NCI-H345 treated with DMSO at 0.1 percent for 48 hours (cell line): ENCODE results near the gene PDCL2.
"Not testable (repeated sequence)": the region's sequence is repeated elsewhere in the genome, so short reads cannot be mapped to it uniquely, and the experiment has no call there.

Experiments
- DNase-seq: peaks from one replicate; lab custom pipeline; 2025; ENCODE audit not compliant: unreplicated experiment; lab: John Stamatoyannopoulos, UW

PDCL2 gene

DNA sequence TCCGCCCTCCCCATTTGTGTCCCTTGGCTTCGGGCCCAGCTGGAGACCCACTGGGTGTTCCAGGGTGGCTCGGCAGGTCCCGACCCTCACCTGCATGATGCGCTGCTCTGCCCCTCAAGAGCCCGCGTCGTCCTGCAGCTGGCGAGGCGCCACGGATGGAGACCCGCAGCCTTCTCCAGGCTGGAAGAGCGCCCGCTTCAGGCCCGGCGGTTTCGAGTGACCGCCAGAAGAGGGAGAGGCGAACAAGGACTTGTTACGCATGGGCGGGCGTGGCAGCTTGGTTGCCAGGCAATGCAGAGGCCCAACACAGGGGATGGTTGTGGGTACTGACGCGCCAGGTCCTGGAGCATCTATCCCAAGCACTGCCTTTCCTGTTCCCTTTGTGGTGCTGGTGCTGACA, at the start of gene PDCL2:
Gene PDCL2 (minus strand): TSS at position 232 of the 400 bp plus-strand sequence. CDS start 136 bp downstream, at position 96.
- DNase-seq: no peak

DNA sequence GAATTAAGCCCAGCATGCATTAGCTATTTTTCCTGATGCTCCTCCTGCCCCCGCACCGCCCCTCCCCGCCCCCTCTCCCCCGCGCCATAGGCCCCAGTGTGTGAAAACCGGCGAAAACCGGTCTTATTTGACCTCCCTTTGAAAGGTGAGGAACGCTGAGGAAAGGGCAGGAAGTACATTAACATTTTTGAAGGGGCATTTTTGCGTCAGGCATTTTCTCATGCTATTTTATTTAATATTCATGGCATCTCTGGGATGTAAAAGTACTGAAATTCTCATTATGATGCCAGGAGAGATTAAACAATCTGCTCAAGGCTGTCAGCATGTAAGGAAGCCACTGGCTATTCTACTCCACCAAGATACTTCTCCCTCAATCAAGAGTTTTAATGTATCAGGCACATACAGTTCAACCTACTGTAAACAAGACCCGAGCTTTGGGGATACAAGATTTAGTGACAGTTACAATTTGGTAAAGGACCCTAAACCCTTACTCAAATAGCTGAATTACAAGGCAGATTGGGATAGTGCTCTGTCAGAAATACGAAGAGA, 45.3 kb upstream of the PDCL2 start:
- no peak for DNase-seq

- DNase-seq: no peak
Measured at GRCh38 chr4:55636656-55636999, 44.6 kb upstream of the PDCL2 start.

- peak; percentile 29 for DNase-seq
Measured at GRCh38 chr4:55635741-55636655, 44.0 kb upstream of the PDCL2 start, which contains the start of gene NMU. TSS of gene NMU (minus strand) at chr4:55636298. CDS start at chr4:55636192, 106 bp downstream.

DNA sequence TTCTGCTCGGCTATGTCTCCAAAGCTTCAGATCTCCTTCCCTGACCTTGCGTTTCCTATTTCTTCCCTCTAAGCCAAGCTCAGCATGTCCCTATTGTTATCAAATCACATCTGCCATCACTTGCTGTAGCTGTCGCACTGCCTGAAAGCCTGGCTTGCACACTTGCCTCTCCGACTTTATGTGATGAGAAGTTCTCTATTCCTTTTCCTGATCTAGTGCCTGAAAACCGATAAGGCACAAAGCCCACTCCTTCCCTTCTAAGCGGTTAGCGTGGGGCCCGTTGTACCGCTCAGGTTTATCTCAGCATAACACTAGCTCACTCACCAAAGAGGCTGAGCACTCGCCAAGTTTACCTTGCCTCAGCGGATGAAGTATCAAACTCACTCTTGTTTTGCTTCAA, 43.2 kb upstream of the PDCL2 start:
- DNase-seq: peak; percentile 29

GRCh38 chr4:55634417-55635128, 42.5 kb upstream of the PDCL2 start:
- DNase-seq: peak; percentile 29

DNA sequence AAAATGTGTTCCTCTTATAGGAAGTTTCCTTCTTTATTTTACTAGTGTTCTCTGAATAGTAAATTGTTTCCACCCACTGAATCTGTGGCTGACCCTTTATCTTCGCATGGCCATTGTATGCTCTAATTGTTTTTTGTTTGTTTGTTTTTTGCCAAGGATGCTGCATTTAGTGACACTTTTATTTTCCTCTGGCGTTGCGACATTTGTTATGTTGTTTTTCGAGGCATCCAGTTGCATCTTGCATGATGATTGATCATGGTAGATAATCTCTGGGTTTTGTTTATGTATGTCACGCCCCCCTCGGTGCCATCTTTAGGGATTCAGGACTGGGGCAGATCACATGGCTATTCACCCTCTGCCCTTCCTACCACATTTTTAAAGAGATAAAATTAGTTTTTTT, 41.9 kb upstream of the PDCL2 start:
- no peak for DNase-seq

DNA sequence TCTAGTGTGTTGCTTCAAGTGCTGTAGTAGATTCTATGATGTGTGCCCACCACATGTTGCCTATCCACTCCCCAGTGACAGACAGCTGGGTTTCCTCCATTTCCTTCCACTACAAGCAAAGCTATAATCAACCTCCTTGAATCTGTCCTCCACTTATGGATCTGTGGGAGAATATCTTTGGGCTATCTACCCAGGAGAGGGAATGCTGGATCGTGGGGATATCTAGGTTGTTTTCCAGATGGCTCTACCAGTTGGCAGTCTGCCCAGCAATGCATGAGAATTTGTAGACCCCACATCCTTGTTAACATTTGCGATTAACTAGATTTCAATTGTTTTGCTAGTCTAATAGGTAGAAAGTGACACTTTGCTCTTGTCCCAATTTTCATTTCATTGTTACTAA, 33.8 kb upstream of the PDCL2 start:
- no peak for DNase-seq

DNA sequence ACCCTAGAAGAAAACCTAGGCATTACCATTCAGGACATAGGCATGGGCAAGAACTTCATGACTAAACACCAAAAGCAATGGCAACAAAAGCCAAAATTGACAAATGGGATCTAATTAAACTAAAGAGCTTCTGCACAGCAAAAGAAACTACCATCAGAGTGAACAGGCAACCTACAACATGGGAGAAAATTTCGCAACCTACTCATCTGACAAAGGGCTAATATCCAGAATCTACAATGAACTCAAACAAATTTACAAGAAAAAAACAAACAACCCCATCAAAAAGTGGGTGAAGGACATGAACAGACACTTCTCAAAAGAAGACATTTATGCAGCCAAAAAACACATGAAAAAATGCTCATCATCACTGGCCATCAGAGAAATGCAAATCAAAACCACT, 32.0 kb upstream of the PDCL2 start:
- DNase-seq: not testable (repeated sequence)

DNA sequence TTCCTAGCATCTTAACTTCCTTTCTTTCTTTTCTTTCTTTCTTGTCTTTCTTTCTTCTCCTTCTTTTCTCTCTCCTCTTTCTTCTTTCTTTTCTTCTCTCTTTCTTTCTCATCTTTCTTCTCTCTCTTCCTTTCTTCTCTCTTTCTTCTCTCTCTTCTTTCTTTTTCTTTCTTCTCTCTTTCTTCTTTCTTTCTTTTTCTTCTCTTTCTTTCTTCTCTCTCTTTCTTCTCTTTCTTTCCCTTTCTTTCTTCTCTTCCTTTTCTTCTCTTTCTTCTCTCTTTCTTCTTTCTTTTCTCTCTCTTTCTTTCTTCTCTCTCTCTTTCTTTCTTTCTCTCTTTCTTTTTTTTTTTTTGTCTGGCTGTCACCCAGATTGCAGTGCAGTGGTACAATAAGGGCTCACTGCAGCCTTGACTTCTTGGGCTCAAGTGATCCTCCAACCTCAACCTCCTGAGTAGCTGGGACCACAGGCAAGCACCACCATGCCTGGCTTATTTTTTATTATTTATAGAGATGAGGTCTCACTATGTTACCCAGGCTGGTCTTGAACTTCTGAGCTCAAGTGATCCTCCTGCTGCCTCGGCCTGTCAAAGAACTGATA, 26.6 kb upstream of the PDCL2 start:
- no peak for DNase-seq

- no peak for DNase-seq
Measured at GRCh38 chr4:55617587-55618197, 25.6 kb upstream of the PDCL2 start.

DNA sequence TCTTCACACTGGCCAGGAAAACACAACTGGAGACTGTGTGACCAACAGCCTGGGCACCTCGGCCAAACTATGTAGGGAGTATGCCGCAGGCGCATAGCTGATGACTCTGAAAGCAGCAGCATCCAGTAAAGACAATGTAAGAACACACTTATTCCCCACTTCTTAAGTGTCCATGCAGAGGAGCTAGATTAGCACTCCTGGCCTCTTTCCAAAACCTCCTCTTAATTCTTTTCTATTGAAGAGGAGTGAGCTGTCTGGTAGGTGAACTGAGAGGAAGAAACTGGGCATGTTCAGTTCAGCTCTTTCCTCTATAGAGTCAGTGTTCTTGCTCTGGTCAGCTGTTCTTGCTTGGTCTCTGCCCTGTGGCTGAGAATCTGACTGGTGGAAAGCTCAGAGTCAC, 23.0 kb upstream of the PDCL2 start:
- DNase-seq: no peak

- no peak for DNase-seq
Measured at GRCh38 chr4:55613621-55614020, 21.6 kb upstream of the PDCL2 start.

DNA sequence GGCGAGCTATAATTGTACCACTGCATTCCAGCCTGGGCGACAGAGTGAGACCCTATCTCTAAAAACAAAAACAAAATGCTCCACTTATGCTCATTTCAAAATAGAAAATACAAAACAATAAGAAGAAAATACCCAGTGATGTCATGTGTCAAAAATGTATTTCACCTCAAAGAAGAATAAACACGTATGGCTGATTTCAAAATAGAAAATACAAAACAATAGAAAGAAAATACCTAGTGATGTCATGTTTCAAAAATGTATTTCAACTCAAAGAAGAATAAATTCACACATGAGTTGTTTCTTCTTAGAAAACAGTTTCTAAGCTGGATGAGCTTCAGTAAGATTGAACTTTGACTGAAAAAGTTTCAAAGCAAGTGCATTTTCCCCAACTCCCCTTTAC, 20.3 kb upstream of the PDCL2 start:
- DNase-seq: no peak

- no peak for DNase-seq
Measured at GRCh38 chr4:55611358-55612059, 19.5 kb upstream of the PDCL2 start.

DNA sequence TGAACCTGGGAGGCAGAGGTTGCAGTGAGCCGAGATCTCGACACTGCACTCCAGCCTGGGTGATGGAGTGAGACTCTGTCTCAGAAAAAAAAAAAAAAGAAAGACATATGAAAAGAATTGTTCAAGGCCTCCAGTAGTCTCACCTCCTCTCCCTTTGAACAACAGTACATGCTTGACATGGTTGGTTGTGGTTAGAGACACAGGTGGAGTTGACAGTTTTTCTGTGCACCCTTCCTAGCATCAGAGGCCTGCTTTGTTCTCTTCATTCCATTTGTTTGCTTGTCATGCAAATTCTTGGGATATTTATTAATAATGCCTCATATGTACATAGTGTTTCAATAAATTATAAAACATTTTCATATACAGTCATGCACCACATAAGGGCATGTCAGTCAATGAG, 18.3 kb upstream of the PDCL2 start:
- DNase-seq: no peak

GRCh38 chr4:55609393-55609866, 17.4 kb upstream of the PDCL2 start:
- no peak for DNase-seq

- no peak for DNase-seq
Measured at GRCh38 chr4:55608591-55608990, 16.5 kb upstream of the PDCL2 start.

DNA sequence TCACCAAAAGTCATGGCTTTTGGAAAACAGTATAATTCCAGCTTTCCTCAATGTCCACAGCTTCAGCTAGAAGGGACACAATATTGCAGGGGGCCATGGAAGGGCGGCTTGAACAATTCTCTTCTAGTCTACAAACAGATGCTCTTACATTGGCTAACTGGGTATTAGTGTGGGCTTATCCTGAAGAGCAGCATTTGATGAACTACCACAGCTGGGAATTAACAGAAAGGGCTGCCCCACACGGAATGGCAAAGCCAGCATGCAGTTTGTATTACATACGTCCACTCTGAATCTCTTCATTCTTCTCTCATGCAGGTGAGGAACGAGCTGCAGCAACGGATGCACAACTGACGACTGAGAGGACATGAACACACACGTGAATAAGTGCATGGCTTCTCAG, 13.0 kb upstream of the PDCL2 start:
- no peak for DNase-seq

DNA sequence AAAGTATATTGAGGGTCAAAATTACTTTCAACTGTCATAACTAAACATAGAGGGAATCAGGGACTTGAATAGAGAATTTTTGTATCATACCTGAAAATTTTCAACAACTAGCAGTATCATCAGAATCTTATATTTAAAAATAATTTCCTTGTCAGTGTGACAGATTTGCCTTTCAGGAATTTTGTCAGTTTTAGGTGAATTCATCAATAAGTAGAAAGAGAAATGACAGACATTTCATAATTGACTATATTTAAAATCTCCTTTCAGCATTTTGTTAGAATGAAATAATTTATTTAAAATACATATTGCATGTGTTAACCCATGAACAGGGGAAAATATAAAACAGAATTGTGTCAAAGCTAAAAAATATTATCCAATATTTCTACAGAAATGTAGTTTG, 8.6 kb upstream of the PDCL2 start:
- no peak for DNase-seq
